ENCODE results near the gene SHISAL2A.
"Not testable (repeated sequence)": the region's sequence is repeated elsewhere in the genome, so short reads cannot be mapped to it uniquely, and the experiment has no call there.

SHISAL2A gene

DNA sequence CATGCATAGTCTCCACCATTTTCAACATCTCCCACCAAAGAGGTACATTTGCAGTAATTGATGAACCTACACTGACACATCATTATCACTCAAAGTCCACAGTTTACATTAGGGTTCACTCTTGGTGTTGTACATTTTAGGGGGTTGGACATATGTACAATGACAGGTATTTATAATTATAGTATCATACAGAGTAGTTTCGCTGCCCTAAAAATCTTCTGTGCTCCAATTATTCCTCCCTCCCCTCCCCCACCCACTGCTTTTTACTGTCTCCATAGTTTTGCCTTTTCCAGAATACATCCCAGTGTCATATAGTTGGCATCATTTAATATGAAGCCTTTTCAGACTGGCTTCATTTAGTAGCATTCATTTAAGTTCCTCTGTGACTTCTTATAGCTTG is 51.6 kb downstream of the SHISAL2A start:
- DNase-seq (ENCODE audit: low read depth), result no peak

DNA sequence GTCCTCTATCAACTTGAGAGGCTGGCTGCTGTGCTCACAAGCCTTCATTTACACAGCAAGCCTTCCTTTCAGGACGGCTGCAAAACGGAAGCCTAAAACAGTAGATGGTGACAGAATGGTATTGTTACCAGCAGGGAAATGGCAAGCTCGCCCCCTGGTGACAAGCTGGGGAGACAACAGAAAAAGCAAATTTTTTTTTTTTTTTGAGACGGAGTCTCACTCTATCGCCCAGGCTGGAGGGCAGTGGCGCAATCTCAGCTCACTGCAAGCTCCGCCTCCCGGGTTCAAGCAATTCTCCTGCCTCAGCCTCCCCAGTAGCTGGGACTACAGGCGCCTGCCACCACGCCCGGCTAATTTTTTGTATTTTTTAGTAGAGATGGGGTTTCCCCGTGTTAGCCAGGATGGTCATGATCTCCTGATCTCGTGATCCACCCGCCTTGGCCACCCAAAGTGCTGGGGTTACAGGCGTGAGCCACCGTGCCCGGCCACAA is 53.3 kb downstream of the SHISAL2A start:
- DNase-seq (ENCODE audit: low read depth), result peak; percentile 60

- DNase-seq (ENCODE audit: low read depth), result no peak
Observed at GRCh38 chr1:52686830-52687229, 53.9 kb downstream of the SHISAL2A start.

- no peak for DNase-seq (ENCODE audit: low read depth)
Observed at GRCh38 chr1:52691821-52692220, 58.9 kb downstream of the SHISAL2A start.

DNA sequence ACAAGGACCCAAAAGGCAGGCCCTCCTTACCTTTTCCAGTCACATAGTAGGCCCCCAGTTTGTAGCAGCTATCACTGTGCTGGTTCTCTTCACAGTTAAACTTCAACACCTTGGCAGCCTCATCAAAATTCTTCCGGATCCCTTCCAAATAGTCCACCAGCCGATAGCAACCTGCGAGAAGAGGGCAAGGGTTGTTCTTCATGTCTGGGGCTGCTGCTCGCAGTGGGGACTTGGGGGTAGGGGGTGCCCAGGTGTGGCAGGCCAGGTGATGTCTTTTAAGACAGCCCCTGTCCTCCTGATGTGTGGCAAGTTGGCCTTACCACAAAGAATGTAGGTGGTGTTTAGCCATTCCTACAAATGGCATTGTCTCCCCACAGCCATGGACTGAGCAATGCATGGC is 59.7 kb downstream of the SHISAL2A start:
- no peak for DNase-seq (ENCODE audit: low read depth)

- DNase-seq (ENCODE audit: low read depth), result not testable (repeated sequence)
Observed at GRCh38 chr1:52693351-52693750, 60.4 kb downstream of the SHISAL2A start.

- no peak for DNase-seq (ENCODE audit: low read depth)
Observed at GRCh38 chr1:52693843-52694242, 60.9 kb downstream of the SHISAL2A start.

DNA sequence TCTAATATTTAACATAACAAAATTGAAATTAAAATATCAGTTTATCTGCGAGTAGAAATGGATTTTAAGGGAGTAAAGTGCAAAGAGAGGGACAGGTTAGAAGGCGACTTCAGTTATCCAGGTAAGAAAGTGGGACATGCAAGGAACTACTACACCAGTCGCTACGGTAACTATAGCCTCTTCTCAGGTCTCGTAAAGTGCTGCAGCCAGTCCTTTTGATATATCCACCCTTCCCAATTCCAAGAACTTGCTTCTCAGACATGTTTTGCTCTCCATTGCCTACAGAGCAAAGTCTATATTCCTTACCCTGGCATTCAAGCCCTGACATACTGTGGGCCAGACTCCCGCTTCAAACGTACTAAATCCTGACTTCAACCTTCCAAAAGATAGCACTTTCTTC is 62.7 kb downstream of the SHISAL2A start:
- DNase-seq (ENCODE audit: low read depth), result no peak

DNA sequence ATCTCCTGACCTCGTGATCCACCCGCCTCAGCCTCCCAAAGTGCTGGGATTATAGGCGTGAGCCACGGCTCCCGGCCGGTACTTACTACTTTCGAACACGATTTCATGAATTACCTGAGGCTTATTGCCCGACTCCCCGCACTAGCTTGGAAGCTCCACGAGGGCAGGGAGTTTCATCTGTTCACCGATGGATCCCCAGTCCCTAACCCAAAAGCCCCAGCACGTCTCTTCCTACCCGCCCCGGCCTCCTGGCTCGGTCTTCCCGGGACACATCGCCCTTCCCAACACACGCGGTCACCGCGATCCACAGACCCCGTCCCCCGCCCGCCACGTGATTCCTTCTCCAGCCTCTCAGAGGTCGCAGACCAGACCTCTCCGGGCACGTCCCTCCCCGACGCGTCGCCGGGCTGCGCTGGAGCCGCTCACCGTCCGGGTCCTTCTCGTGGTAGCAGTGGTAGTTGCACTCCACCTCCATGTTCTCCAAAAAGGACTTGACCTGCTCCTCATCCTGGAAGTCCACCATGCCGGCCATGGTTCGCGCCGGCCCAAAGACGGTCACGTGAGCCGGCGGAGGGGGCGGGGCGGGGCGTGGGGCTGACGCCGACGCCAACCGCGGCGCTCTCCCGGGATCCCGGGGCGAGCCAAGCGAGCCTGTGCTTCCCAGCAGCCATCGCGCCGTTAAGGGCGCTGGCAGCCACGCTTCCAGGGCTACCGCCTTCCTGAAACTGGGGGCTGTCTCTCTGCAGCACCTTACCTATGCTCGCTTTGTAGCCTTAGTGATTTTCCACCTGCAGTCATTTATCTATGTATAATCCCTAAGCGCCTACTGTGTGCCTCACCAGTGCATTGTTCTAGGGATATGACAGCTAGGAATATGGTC is 65.1 kb downstream of the SHISAL2A start, which contains the start of gene COA7:
Gene COA7 (minus strand): TSS at position 553 of the 880 bp plus-strand sequence. CDS start 21 bp downstream, at position 532.
- peak; percentile 73 for DNase-seq (ENCODE audit: low read depth)

DNA sequence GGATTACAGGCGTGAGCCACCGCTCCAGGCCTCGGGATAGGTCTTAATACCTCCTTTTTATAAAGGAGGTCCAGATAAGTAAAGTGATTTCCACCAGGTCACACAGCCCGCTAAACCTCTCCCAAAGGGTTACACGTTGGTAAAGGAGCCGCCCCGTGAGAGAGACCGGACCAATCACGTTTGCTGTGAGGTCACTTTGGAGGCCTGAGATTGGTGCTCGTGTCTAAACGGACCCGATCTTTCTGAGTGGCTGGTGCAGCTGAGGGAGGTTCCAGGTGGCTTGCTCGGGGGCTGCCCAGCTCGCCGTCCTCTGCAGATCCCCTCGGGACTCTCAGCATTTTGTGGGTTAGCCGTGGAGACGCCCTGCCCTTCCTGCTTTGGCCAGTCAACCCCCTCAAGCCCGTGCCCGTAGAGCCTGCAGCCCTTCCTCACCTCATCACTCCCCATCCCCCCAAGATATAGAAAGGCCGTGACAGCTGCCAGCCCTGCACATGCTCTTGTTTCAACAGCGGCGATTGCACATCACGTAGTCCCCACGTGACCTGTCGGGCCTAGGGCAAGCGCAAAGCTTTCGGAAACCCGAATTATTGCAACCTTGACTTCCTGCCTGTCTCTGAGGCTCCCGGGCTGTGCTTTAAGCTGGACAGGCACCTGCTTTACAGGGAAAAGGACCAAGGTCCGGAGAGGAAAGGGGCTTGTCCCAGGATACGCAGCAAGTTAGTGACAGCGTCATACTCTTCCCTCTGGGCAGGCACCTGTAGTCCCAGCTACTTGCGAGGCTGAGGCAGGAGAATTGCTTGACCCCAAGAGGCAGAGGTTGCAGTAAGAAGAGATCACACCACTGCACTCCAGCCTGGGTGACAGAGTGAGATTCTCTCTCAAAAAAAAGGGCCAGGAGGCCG is 70.2 kb downstream of the SHISAL2A start:
- DNase-seq (ENCODE audit: low read depth), result peak; percentile 71

- DNase-seq (ENCODE audit: low read depth), result no peak
Observed at GRCh38 chr1:52706136-52706670, 73.2 kb downstream of the SHISAL2A start.

Data from activated T-cell treated with anti-CD3 and anti-CD28 coated beads for 48 hours (primary cell).